ENCODE data around the gene FXR2. TPM values are rescaled to one million over a fixed set of nuclear protein-coding genes. Genes with fewer than 3 reads are reported as not detected.

The FXR2 gene
- total and polyA plus RNA-seq, 9 of the 15 experiments (the other 6 are each of a cell fraction or from before 2014, with no cell fraction given), result 2.0 to 49.3 (median 24.5) TPM

GRCh38 chr17:7557775-7558543 is 56.7 kb downstream of the FXR2 start:
- H3K27me3 ChIP-seq (ENCODE audit: control insufficient read depth in 2 of 2, insufficient read depth in 2 of 2, low read length in 2 of 2), result no peaks in the 10 kb centered on the region
- CTCF ChIA-PET (ENCODE audit: low intra/inter-chr PET ratio), result no interaction called here
- peak; percentile 24; the same call in 1 of the 2 replicates for TF ChIP-seq PHF8 (IDR thresholded peaks at IDR 0.05; ENCODE audit: borderline replicate concordance, low read length)
- no peak for TF ChIP-seq EHMT2 (IDR thresholded peaks at IDR 0.05)
- 0 out of 2 replicates have a peak, but pooled peaks have one; percentile 28 for TF ChIP-seq ZNF134 (CRISPR knock-in tag; conservative IDR thresholded peaks at IDR 0.05)
- peak; percentile 63 for TF ChIP-seq ZFX (CRISPR knock-in tag; IDR thresholded peaks at IDR 0.05)

More at GRCh38 chr17:7557775-7558543, 56.7 kb downstream of the FXR2 start:
- no peak for DNase-seq (ENCODE audit: extremely low read depth in 1 of 4, low spot score in 3 of 4)
- H3K36me3 ChIP-seq (ENCODE audit: control insufficient read depth, insufficient read depth, low read length), result peaks cover under 1% of the 10 kb centered on the region; the same call in 1 of the 3 replicates
- H3K9me1 ChIP-seq (ENCODE audit: control insufficient read depth, insufficient read depth, low read length), result no peaks in the 10 kb centered on the region
- intact Hi-C loops (cut with micrococcal nuclease), result no loop called here
- no peak overlapping the region for H3K27ac ChIP-seq (ENCODE audit: extremely low read depth, low read depth, low read length)
- in situ Hi-C loops (cut with MboI), result loop anchor here (10.0 to 25.0 kb wide), 2 partner anchors 203 to 521 kb away; partner anchors contain the start of genes KCTD11, SLC16A11, SLC16A13 and TMEM95
- no TSS peak for BruUV-seq (replicated peaks)
- H2AFZ ChIP-seq (ENCODE audit: low read depth, low read length), result peak overlapping the region; percentile 53; the same call in 1 of the 2 replicates
- no peak overlapping the region for H3K4me3 ChIP-seq
- POLR2A ChIA-PET, result interaction anchor here (0.6 to 1.2 kb wide), 4 partner anchors 20 to 298 kb away, joined by 3 read pairs; no protein-coding TSS in a partner anchor
- peaks cover 14 to 52% of the 10 kb centered on the region in 2 experiments; a peak in 4 of 5 replicates for H3K4me1 ChIP-seq (replicated peaks in 1 of 2; ENCODE audit: control insufficient read depth in 2 of 2, insufficient read depth in 2 of 2, low read length in 2 of 2)
- no peak overlapping the region for H3K4me2 ChIP-seq (ENCODE audit: insufficient read depth, low read length)
- H3K9ac ChIP-seq (ENCODE audit: insufficient read depth in 1 of 2, low read depth in 2 of 2, low read length in 2 of 2), result peak overlapping the region in 1 of 2 experiments; percentile 61; a peak in 2 of 4 replicates
- ATAC-seq, result no peak
- H3K79me2 ChIP-seq (ENCODE audit: control insufficient read depth, insufficient read depth, low read length), result peaks cover 18% of the 10 kb centered on the region
- no peaks in the 10 kb centered on the region for H4K20me1 ChIP-seq (replicated peaks; ENCODE audit: control insufficient read depth, insufficient read depth, low read length)
- 65% methylated on average over 10 of the region's 21 CpGs for WGBS (ENCODE audit: insufficient coverage, low coverage, missing lambda C conversion rate)
- H3K9me3 ChIP-seq (replicated peaks; ENCODE audit: control insufficient read depth, insufficient read depth, low read depth, low read length), result no peaks in the 10 kb centered on the region
- no peak for FAIRE-seq

Measured in K562 (cell line).